Osteoblast (primary cell): ENCODE data around the gene PEX11B. TPM values are rescaled to one million over a fixed set of nuclear protein-coding genes. Genes with fewer than 3 reads are reported as not detected.

Source experiments
- DNase-seq: peaks from one replicate; pipeline ENCODE4 v3.0.0; 2011; ENCODE audit warnings: low spot score, mixed read lengths; ENCODE audit not compliant: insufficient read length; ENCODE audit errors: missing footprints
- H2AFZ ChIP-seq: 2 replicates; pipeline ENCODE4 v1.6.0; 2011; ENCODE audit warnings: mild to moderate bottlenecking, low read length
- H3K27ac ChIP-seq: 2 replicates; pipeline ENCODE4 v1.5.1; 2011; ENCODE audit warnings: mild to moderate bottlenecking, low read depth, low read length, moderate library complexity
- H3K27me3 ChIP-seq: 2 replicates; pipeline ENCODE4 v1.6.0; 2012; ENCODE audit warnings: mild to moderate bottlenecking, control low read depth, inconsistent platforms, low read length, moderate library complexity; ENCODE audit not compliant: insufficient read depth
- H3K36me3 ChIP-seq: 2 replicates; pipeline ENCODE4 v1.5.1; 2011; ENCODE audit warnings: mild to moderate bottlenecking, low read length, control low read depth, moderate library complexity; ENCODE audit not compliant: insufficient read depth
- H3K4me1 ChIP-seq: 2 replicates; pipeline ENCODE4 v1.5.1; 2011; ENCODE audit warnings: mild to moderate bottlenecking, low read length, control low read depth, moderate library complexity; ENCODE audit not compliant: insufficient read depth
- H3K4me2 ChIP-seq: 2 replicates; pipeline ENCODE4 v1.6.0; 2011; ENCODE audit warnings: mild to moderate bottlenecking, low read length; ENCODE audit not compliant: insufficient read depth
- H3K4me3 ChIP-seq: fragments of 200-600 bp; sonication (generic); 3 replicates; pipeline ENCODE4 v1.5.1; 2012; ENCODE audit warnings: mild to moderate bottlenecking, low read length, inconsistent platforms; ENCODE audit not compliant: insufficient read depth
- H3K79me2 ChIP-seq: 2 replicates; pipeline ENCODE4 v1.6.0; 2012; ENCODE audit warnings: mild to moderate bottlenecking, low read length, control low read depth, inconsistent platforms; ENCODE audit not compliant: insufficient read depth
- H3K9me3 ChIP-seq: 2 replicates; pipeline ENCODE4 v1.5.1; 2011; ENCODE audit warnings: low read depth, low read length, control low read depth
- H4K20me1 ChIP-seq: 2 replicates; pipeline ENCODE4 v1.6.0; 2012; ENCODE audit warnings: mild to moderate bottlenecking, low read length, control low read depth; ENCODE audit not compliant: insufficient read depth
- CTCF ChIP-seq: IDR thresholded peaks from 2 replicates; pipeline ENCODE4 v1.5.1; 2011; ENCODE audit warnings: mild to moderate bottlenecking, low read depth, low read length, moderate library complexity; ENCODE audit errors: extremely low read depth
- total RNA-seq: library from RNA; depleted of rRNA; stranded (reverse); fragments of >200 nt; gene quantifications from 2 replicates; pipeline ENCODE4 v1.2.3, GENCODE V29; 2012

The PEX11B gene
- total RNA-seq, 1 donor, result 20.3 TPM

GRCh38 chr1:145918992-145919939 lies 749 bp upstream of the PEX11B start:
- Histone ChIP-seq H3K4me1 (peaks cover 22% of the 10 kb centered on the region), H3K27me3 (no peaks in the 10 kb centered on the region), H2AFZ (peak overlapping the region; percentile 96), H3K4me3 (peak overlapping the region; percentile 85), H4K20me1 (no peaks in the 10 kb centered on the region), H3K27ac (peak overlapping the region; percentile 94), H3K9me3 (no peaks in the 10 kb centered on the region), H3K79me2 (peaks cover 22% of the 10 kb centered on the region), H3K36me3 (peaks cover 19% of the 10 kb centered on the region), H3K4me2 (peak overlapping the region; percentile 99)
- no peak for TF ChIP-seq CTCF
- DNase-seq, result peak; percentile 92

- Histone ChIP-seq H3K27me3 (no peaks in the 10 kb centered on the region), H3K79me2 (peaks cover 22% of the 10 kb centered on the region), H2AFZ (peak overlapping the region; percentile 96), H3K9me3 (no peaks in the 10 kb centered on the region), H3K4me1 (peaks cover 22% of the 10 kb centered on the region), H3K27ac (peak overlapping the region; percentile 94), H3K36me3 (peaks cover 11% of the 10 kb centered on the region), H4K20me1 (no peaks in the 10 kb centered on the region), H3K4me2 (peak overlapping the region; percentile 99), H3K4me3 (peak overlapping the region; percentile 85)
- TF ChIP-seq CTCF, result no peak
- no peak for DNase-seq
Observed at GRCh38 chr1:145917595-145917994, 922 bp downstream of the PEX11B start.

- Histone ChIP-seq H3K79me2 (peaks cover 22% of the 10 kb centered on the region), H2AFZ (no peak overlapping the region), H3K27me3 (no peaks in the 10 kb centered on the region), H3K36me3 (peaks cover 20% of the 10 kb centered on the region), H3K27ac (peak overlapping the region; percentile 17), H3K4me2 (no peak overlapping the region), H4K20me1 (no peaks in the 10 kb centered on the region), H3K9me3 (no peaks in the 10 kb centered on the region), H3K4me1 (peaks cover 22% of the 10 kb centered on the region), H3K4me3 (no peak overlapping the region)
- no peak for TF ChIP-seq CTCF
- peak; percentile 58 for DNase-seq
Observed at GRCh38 chr1:145916745-145917144, 1.8 kb downstream of the PEX11B start.

GRCh38 chr1:145912128-145912641 lies 6.3 kb downstream of the PEX11B start:
- Histone ChIP-seq H3K27ac (no peak overlapping the region), H3K36me3 (peaks cover 32% of the 10 kb centered on the region), H2AFZ (no peak overlapping the region), H3K9me3 (no peaks in the 10 kb centered on the region), H3K4me1 (peaks cover 25% of the 10 kb centered on the region), H4K20me1 (no peaks in the 10 kb centered on the region), H3K4me2 (no peak overlapping the region), H3K27me3 (no peaks in the 10 kb centered on the region), H3K4me3 (no peak overlapping the region), H3K79me2 (peaks cover 16% of the 10 kb centered on the region)
- DNase-seq, result peak; percentile 11
- TF ChIP-seq CTCF, result no peak
